NCI-H146 treated with DMSO at 0.1 percent for 48 hours (cell line): Measurements from ENCODE around the gene KCNMA1.

ENCODE experiments used
- DNase-seq: peaks from one replicate; lab custom pipeline; 2025; ENCODE audit not compliant: unreplicated experiment; lab: John Stamatoyannopoulos, UW

Gene KCNMA1

GRCh38 chr10:77201135-77202106 is 436.2 kb downstream of the KCNMA1 start:
- DNase-seq: no peak

- DNase-seq: no peak
Measured at GRCh38 chr10:77197544-77197943, 440.1 kb downstream of the KCNMA1 start.

- no peak for DNase-seq
Measured at GRCh38 chr10:77196614-77197013, 441.0 kb downstream of the KCNMA1 start.

- no peak for DNase-seq
Measured at GRCh38 chr10:77195101-77195500, 442.5 kb downstream of the KCNMA1 start.

GRCh38 chr10:77193001-77193400 is 444.6 kb downstream of the KCNMA1 start:
- no peak for DNase-seq

- DNase-seq: no peak
Measured at GRCh38 chr10:77192402-77192801, 445.2 kb downstream of the KCNMA1 start.

GRCh38 chr10:77191324-77192049 is 446.1 kb downstream of the KCNMA1 start:
- no peak for DNase-seq

GRCh38 chr10:77190291-77190690 is 447.3 kb downstream of the KCNMA1 start:
- DNase-seq: no peak

GRCh38 chr10:77189520-77189919 is 448.1 kb downstream of the KCNMA1 start:
- DNase-seq: no peak

- DNase-seq: no peak
Measured at GRCh38 chr10:77189075-77189474, 448.5 kb downstream of the KCNMA1 start.

- DNase-seq: no peak
Measured at GRCh38 chr10:77188521-77188920, 449.1 kb downstream of the KCNMA1 start.

GRCh38 chr10:77188000-77188395 is 449.6 kb downstream of the KCNMA1 start:
- no peak for DNase-seq

- no peak for DNase-seq
Measured at GRCh38 chr10:77187376-77187999, 450.1 kb downstream of the KCNMA1 start.

- DNase-seq: no peak
Measured at GRCh38 chr10:77186936-77187335, 450.7 kb downstream of the KCNMA1 start.

- no peak for DNase-seq
Measured at GRCh38 chr10:77185696-77186095, 451.9 kb downstream of the KCNMA1 start.

- DNase-seq: no peak
Measured at GRCh38 chr10:77182803-77183202, 454.8 kb downstream of the KCNMA1 start.

- no peak for DNase-seq
Measured at GRCh38 chr10:77180794-77181193, 456.8 kb downstream of the KCNMA1 start.

- DNase-seq: no peak
Measured at GRCh38 chr10:77180104-77180503, 457.5 kb downstream of the KCNMA1 start.

GRCh38 chr10:77179015-77179695 is 458.5 kb downstream of the KCNMA1 start:
- no peak for DNase-seq

GRCh38 chr10:77177589-77177988 is 460.0 kb downstream of the KCNMA1 start:
- peak; percentile 44 for DNase-seq

GRCh38 chr10:77177161-77177560 is 460.4 kb downstream of the KCNMA1 start:
- no peak for DNase-seq
